Measurements from ENCODE around the gene STOML1.

- TF ChIP-seq, protein P1, sequence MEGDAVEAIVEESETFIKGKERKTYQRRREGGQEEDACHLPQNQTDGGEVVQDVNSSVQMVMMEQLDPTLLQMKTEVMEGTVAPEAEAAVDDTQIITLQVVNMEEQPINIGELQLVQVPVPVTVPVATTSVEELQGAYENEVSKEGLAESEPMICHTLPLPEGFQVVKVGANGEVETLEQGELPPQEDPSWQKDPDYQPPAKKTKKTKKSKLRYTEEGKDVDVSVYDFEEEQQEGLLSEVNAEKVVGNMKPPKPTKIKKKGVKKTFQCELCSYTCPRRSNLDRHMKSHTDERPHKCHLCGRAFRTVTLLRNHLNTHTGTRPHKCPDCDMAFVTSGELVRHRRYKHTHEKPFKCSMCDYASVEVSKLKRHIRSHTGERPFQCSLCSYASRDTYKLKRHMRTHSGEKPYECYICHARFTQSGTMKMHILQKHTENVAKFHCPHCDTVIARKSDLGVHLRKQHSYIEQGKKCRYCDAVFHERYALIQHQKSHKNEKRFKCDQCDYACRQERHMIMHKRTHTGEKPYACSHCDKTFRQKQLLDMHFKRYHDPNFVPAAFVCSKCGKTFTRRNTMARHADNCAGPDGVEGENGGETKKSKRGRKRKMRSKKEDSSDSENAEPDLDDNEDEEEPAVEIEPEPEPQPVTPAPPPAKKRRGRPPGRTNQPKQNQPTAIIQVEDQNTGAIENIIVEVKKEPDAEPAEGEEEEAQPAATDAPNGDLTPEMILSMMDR (IDR thresholded peaks at IDR 0.05) = no peak
- no peak for TF ChIP-seq NFE2L2 (conservative IDR thresholded peaks at IDR 0.05; ENCODE audit: low read length)
- no peak for TF ChIP-seq POLR2A (IDR thresholded peaks at IDR 0.05; ENCODE audit: low read length)
- no peak for TF ChIP-seq EHMT2 (IDR thresholded peaks at IDR 0.05; ENCODE audit: low read depth)
- TF ChIP-seq, protein P2, sequence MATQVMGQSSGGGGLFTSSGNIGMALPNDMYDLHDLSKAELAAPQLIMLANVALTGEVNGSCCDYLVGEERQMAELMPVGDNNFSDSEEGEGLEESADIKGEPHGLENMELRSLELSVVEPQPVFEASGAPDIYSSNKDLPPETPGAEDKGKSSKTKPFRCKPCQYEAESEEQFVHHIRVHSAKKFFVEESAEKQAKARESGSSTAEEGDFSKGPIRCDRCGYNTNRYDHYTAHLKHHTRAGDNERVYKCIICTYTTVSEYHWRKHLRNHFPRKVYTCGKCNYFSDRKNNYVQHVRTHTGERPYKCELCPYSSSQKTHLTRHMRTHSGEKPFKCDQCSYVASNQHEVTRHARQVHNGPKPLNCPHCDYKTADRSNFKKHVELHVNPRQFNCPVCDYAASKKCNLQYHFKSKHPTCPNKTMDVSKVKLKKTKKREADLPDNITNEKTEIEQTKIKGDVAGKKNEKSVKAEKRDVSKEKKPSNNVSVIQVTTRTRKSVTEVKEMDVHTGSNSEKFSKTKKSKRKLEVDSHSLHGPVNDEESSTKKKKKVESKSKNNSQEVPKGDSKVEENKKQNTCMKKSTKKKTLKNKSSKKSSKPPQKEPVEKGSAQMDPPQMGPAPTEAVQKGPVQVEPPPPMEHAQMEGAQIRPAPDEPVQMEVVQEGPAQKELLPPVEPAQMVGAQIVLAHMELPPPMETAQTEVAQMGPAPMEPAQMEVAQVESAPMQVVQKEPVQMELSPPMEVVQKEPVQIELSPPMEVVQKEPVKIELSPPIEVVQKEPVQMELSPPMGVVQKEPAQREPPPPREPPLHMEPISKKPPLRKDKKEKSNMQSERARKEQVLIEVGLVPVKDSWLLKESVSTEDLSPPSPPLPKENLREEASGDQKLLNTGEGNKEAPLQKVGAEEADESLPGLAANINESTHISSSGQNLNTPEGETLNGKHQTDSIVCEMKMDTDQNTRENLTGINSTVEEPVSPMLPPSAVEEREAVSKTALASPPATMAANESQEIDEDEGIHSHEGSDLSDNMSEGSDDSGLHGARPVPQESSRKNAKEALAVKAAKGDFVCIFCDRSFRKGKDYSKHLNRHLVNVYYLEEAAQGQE (IDR thresholded peaks at IDR 0.05) = no peak
- TF ChIP-seq USF2 (IDR thresholded peaks at IDR 0.05) = no peak
Measured at GRCh38 chr15:73982222-73982962, 9.7 kb downstream of the STOML1 start.
